HG03354 (cell line): ENCODE data around the gene PDK1.
"Not testable (repeated sequence)": the region's sequence is repeated elsewhere in the genome, so short reads cannot be mapped to it uniquely, and the experiment has no call there.

Experiments used
- ATAC-seq: cut with Tn5 transposase; IDR thresholded peaks from one replicate; pipeline ENCODE4 v1.9.1; 2021; ENCODE audit warnings: mild to moderate bottlenecking; ENCODE audit not compliant: unreplicated experiment, poor library complexity, severe bottlenecking

PDK1 gene

DNA sequence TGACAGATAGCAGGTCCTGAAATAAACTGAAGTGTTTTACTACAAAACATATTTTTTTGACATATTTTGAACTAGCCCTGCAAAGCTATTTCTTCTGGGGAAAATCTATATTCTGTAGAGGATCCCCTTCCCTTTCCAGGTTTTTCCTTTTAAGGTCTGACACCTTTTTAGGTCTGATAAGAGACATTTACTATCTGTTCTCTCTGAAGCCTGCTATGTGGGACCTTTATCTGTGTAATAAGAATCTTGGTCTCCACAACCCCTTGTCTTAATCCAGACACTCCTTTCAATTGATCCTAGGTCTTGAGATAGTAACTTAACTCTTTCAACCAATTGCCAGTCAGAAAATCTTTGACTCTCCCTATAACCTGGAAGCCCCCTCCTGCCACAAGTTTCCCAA, 5.5 kb upstream of the PDK1 start:
- no peak for ATAC-seq

GRCh38 chr2:172551271-172551670, 4.6 kb upstream of the PDK1 start:
- no peak for ATAC-seq

- ATAC-seq, result no peak
Observed at GRCh38 chr2:172552547-172553291, 3.2 kb upstream of the PDK1 start.

GRCh38 chr2:172554352-172555271, 1.3 kb upstream of the PDK1 start:
- no peak for ATAC-seq

GRCh38 chr2:172555272-172555521, 693 bp upstream of the PDK1 start:
- ATAC-seq, result peak; percentile 24

DNA sequence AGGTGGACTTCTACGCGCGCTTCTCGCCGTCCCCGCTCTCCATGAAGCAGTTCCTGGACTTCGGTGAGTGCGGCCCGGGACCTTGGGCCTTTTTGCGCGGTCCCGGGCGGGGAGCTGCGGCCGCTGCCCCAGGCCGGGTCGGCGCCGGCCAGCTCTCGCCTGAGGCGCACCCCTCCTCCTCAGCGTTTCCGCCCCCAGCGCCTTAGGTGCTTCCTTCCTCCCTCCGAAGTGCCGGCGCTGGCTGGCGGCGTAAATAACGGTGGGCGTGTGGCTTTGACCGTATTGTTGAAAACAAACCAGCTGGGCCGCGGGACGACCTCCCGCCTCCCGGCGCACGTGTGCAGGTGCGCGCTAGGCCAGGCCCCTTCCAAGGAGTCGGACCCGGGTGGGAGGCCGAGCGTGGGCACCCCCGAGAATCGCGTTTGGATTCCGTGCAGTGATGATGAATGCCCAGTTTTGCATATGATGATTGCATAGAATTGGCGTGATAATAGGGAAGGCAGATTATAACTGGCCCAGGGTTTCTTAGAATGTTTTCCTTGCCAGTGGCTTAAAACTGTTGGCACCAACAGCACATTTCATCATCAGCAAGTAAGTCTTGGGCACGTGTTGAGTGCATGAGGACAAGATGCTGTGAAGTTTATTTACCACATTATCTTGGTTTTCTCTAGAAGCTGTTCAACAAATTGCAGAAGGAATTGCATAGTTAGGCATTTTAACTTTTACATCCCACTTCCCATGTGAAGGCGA, 569 bp downstream of the PDK1 start:
- peak; percentile 75 for ATAC-seq

- ATAC-seq, result no peak
Observed at GRCh38 chr2:172558372-172558771, 2.5 kb downstream of the PDK1 start.

DNA sequence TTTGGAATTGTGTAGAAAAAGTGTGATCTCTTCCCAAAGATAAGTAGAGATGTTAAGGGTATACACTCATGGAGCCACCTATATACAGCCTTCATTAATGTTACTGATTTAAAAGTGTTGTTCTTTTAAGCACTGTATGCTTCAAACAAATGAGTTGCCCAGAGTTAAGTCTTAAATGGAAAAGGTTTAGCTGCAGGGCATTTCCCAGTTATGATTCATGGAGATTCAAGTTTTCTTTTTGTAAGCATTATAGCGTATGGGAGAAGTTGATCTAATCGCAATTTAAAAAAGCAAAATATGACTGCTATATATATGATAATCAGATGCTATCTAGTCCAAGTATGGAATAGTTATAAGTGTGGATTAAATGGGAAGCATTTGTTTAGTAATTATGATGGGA, 4.8 kb downstream of the PDK1 start:
- ATAC-seq, result no peak

GRCh38 chr2:172561270-172561669, 5.4 kb downstream of the PDK1 start:
- no peak for ATAC-seq

GRCh38 chr2:172562298-172562697, 6.4 kb downstream of the PDK1 start:
- no peak for ATAC-seq

DNA sequence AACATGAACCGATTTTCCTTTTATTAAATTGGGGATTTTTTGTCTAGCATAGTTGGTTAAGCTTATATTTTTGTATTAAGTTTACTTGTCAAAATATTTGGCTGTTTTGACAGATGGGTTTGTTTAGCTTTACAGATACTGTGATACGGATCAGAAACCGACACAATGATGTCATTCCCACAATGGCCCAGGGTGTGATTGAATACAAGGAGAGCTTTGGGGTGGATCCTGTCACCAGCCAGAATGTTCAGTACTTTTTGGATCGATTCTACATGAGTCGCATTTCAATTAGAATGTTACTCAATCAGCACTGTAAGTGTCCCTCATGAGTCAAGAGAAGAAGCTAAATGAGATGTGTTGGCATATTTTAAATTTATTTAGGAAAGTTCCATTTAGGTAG, 8.5 kb downstream of the PDK1 start:
- ATAC-seq, result no peak

- no peak for ATAC-seq
Observed at GRCh38 chr2:172571245-172571644, 15.4 kb downstream of the PDK1 start.

- ATAC-seq, result no peak
Observed at GRCh38 chr2:172572981-172573380, 17.1 kb downstream of the PDK1 start.

- ATAC-seq, result no peak
Observed at GRCh38 chr2:172574965-172575364, 19.1 kb downstream of the PDK1 start.

DNA sequence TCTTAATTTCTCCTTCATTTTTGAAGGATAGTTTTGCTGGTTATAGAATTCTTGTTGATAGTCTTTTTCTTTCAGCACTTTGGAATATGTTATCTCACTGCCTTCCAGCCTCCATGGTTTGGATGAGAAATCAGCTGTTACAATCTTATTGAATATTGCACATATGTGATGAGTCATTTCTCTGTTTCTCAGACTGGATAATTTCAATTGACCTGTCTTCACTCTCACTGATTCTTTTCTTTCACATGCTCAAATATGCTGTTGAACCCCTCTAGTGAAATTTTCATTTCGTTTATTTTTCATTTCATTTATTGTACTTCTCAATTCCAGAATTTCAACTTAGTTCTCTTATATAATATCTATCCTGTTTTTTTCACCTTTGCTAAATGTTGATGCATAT, 22.2 kb downstream of the PDK1 start:
- no peak for ATAC-seq

DNA sequence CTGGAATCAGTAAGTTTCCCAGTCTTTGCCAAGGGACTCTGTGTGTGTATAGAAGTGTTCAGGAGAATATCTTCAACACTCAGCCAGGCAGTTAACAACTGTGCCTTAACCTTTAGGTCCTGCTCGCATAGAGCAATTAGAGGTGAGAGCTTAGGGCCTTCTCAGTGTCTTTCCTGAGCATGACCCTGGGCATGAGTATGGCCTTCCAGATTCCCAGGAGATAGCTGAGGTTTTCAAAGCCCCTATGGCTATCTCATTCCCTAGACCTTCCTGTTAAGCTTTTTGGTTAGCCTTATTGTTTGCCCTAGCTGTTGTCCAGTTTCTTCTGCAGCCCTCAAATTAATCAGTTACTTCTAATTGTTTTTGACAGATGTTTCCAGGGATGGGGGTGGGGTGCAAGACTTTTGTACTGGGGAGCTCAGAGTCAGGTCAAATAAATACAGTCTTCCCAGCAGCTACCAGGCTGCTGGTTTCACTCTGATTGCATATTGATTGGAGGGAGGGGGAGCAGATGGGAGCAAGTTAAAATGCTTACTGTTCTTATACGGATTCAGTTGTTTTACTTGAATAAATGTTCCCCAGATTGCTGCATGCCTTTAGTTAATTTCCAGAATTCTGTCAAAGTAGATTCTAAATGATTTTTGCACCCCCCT, 23.1 kb downstream of the PDK1 start:
- no peak for ATAC-seq

DNA sequence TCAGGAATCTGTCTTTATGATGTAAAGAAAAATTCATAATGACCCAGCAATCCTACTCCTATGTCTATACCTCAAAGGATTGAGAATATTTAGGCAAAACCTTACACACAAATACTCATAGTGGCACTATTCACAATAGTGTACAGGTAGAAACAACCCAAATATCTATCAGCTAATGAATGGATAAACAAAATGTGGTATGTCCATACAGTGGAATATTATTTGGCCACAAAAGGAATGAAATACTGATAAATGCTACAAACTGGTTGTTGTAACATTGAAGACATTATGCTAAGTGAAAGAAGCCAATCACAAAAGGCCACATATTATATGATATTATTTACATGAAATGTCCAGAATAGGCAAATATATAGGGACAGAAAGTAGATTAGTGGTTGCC, 24.7 kb downstream of the PDK1 start:
- ATAC-seq, result no peak

DNA sequence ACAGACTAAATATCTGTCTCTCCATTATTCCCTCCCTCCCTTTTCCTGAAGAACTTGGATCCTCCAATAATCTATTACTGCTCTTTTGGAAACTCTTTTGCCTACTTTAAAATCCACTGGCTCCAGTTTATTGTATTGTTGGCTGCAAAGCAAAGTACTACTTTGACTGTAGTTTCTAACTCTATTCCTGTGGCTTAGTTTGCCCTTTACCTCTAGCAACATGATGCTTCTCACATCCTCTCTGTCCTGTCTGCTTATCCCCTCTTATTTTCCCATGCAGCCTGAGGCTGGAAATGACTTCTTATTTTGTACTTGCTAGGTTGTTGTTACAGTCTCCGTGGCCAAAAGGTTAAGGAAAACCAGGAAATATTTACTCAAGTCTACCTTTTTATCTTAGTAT, 26.8 kb downstream of the PDK1 start:
- ATAC-seq, result no peak

DNA sequence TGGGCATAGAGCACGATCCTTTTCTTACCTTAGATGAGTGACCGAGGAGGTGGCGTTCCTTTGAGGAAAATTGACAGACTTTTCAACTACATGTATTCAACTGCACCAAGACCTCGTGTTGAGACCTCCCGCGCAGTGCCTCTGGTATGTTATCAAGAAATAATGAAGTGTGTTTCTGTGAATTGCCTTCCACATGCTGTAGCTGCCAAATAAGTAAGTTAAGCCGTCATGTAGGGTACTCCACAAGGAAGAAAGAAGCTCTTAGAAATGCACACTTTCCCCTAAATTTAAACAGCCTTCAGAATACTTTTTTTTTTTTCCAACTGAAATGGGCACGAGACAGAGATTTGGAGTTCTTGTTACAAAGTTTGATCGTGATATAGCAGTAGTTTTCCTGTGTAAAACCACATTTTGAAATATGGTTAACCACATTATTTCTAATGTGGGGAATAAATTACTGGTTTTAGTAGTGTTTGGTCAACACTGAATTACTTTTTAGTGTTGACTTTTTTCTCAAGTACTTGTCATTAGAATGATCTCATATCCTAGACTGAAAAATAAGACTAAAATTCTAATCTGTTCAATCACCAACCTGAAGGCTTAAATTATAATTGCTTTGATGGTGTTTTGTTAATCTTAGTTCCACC, 30.5 kb downstream of the PDK1 start:
- ATAC-seq, result no peak

GRCh38 chr2:172587231-172587630, 31.3 kb downstream of the PDK1 start:
- not testable (repeated sequence) for ATAC-seq
